HG02571 (cell line): ENCODE data around the gene B4GALT3.

Experiments
- ATAC-seq: cut with Tn5 transposase; IDR thresholded peaks from one replicate; pipeline ENCODE4 v1.9.1; 2021; ENCODE audit warnings: mild to moderate bottlenecking, moderate library complexity; ENCODE audit not compliant: unreplicated experiment

Gene B4GALT3

GRCh38 chr1:161188381-161188780, 11.1 kb upstream of the B4GALT3 start:
- ATAC-seq, result no peak

DNA sequence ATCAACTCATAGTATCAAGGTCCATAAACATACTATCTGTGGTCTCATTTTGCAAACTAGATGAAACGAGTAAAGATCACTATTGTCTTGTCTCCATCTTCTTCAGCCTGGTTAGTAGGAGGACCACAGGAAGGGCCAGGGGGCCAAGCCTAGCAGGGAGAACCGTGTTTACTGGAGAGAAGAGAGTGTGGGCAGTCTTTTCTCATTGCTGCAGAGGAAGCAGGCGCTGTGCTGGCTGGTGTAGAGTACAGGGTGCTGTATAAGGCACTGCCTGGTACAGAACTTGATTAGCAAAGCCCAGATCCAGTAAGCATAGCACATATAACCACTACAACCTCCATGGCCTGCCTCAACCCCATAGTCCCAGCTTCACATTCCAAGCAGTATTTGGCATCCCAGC, 10.0 kb upstream of the B4GALT3 start:
- ATAC-seq, result no peak

DNA sequence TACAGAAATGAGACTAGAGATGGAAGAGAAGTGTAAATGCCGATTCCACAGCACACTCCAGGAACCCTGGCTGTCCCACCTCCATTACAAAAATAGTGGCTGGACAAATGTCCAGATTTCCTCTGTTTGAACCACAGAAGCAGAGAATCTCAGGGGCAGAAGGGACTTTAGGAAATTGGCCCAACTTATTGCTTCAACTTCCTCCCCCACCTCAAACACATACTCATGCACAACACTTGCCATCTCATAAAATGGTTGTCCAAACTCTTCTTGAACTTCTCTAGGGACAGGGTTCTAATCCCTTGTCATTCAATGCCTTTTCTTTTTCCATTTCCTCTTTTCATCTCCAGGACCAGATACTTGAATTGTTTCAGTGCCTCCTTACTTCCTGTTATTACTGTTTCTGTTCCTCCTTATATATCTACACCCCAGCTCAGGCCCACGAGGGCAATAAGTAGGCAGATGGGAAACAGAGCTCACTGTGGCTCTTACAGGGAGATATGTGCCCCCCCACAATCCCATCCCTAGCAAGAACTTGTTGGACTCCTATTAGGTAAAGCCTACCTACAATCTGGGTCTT, 8.5 kb upstream of the B4GALT3 start:
- ATAC-seq, result peak; percentile 11

GRCh38 chr1:161185282-161185682, 8.0 kb upstream of the B4GALT3 start:
- peak; percentile 69 for ATAC-seq

DNA sequence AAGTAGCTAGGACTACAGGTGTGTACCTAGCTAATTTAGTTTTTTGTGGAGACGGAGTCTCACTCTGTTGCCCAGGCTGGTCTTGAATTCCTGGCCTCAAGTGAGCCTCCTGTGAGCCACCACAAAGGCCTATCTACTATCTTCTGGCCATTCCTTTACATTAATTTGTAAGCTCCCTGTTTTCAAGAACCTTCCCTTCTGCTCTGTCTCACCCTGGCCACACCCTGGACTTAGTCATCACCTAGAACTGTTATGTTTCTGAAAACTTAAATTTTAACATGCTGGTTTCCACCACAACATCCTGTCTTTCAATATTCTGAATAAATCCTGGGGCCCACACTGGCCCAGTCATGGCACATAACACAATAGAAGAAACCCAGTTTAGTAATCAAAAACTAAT, 4.9 kb upstream of the B4GALT3 start:
- no peak for ATAC-seq

GRCh38 chr1:161180639-161181038, 3.3 kb upstream of the B4GALT3 start:
- ATAC-seq, result no peak

DNA sequence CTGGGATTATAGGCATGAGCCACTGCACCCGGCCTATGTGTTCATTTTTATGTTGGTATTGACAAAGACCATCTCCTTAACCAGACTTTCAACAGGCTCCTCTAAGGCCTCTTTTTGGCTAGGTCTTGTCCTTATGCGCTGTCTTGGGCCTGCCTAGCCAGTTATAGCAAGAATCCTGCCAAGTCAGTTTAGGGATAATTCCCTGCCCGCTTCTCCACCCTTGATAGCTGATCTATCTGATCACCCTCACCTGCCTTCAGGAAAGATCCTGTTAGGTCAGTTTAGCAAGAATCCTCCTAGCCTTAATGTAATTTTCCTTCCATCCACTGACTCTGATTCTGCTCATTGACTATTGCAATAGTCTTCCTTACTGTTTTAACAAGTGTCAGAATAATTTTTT, 2.4 kb upstream of the B4GALT3 start:
- ATAC-seq, result no peak

- no peak for ATAC-seq
Observed at GRCh38 chr1:161177936-161178244, 583 bp upstream of the B4GALT3 start.

- ATAC-seq, result no peak
Observed at GRCh38 chr1:161176468-161177111, 717 bp downstream of the B4GALT3 start.

DNA sequence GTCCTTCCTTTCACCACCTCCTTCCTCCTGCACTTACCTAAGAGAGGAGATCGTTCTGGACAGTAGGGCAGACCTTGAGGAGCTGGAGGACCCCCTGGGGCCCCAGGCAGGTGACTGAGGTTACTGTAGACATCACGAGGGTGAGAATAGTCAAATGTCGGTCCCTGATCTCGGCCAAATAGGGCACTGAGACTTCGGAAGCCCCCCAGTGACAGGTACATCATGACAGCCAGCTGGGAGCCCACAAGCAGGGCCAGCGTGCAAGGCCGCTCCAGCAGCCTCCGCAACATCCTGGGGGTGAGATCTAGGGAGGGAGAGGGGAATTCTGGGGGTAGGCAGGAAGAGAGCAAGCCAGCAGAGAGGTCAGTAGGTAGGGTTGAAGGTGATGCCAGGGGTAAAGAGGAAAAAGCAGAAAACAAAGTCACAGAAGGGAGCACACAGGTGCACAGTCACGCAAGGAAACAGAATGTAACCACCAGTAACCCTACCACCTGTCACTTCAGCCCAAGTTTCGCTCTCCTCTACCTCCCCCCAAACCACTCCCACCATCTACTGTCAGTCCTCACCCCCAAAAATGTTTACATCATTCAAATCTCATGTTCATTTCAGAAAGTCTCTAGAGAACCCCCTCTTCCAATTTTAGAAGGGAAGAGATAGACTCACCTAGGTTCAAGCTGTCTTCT, 1.4 kb downstream of the B4GALT3 start:
- ATAC-seq, result no peak

DNA sequence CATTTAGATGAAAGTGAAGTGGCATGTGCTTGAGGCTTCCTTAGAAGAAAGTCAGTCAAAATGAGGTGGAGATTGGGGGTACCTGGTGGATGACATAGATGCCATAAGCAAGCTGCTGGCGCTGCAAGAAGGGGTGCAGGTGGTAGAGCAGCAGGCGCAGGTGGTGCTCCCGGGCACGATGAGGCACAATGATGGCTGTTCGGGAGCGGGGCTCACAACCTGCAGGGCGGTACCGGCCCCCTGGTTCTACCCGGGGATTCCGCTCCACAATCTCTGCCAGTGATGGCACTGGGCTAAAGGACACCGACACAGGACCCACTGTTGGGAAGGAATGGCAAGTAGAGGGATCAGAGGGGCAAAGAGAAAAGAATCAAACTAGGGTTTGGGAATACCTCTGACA, 2.4 kb downstream of the B4GALT3 start:
- ATAC-seq, result no peak

- no peak for ATAC-seq
Observed at GRCh38 chr1:161173711-161174110, 3.6 kb downstream of the B4GALT3 start.

DNA sequence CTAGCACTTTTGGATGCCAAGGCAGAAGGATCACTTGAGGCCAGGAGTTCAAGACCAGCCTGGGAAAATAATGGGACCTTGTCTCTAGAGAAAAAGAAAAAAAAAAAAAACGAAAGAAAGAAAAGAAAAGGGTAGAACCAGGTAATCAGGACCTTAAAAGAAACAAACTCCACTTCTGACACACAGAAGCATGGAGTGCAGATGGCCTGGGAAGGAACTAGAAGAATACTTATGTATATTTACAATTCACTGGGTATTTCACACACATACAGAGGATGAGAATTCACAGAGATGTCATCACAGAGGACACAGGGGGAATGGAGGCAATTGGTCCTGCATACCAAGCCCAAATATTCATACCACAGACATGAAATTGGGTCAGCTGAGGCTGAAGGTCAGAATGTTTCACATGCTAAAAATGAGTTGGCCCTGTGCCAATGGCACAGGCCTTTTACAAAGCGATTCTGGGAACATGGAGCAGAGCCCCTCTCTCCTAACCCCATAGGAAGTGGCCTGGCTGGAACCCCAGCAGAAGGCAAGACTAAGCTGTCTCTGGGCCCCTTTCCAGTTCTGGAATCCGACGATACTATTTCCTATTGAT, 4.4 kb downstream of the B4GALT3 start:
- no peak for ATAC-seq

- no peak for ATAC-seq
Observed at GRCh38 chr1:161172349-161172748, 5.0 kb downstream of the B4GALT3 start.

GRCh38 chr1:161171696-161172095, 5.6 kb downstream of the B4GALT3 start:
- no peak for ATAC-seq

- ATAC-seq, result no peak
Observed at GRCh38 chr1:161171191-161171590, 6.1 kb downstream of the B4GALT3 start.

- ATAC-seq, result no peak
Observed at GRCh38 chr1:161168906-161169305, 8.4 kb downstream of the B4GALT3 start.

- ATAC-seq, result peak; percentile 1
Observed at GRCh38 chr1:161166669-161167548, 10.4 kb downstream of the B4GALT3 start.

GRCh38 chr1:161165742-161166668, 11.3 kb downstream of the B4GALT3 start, which contains the start of gene PPOX:
Gene PPOX (plus strand): TSS chr1:161166426. CDS start chr1:161166848, 422 bp downstream.
- ATAC-seq, result peak; percentile 91
